Measurements from ENCODE around the gene USF1. TPM values are rescaled to one million over a fixed set of nuclear protein-coding genes. Genes with fewer than 3 reads are reported as not detected.

USF1 gene
- total and polyA plus RNA-seq, 9 of the 15 experiments (the other 6 are each of a cell fraction or from before 2014, with no cell fraction given), result 7.4 to 60.2 (median 54.2) TPM

GRCh38 chr1:161019751-161020495, 25.9 kb downstream of the USF1 start (continued):
- TF ChIP-seq PBX2 (CRISPR knock-in tag; IDR thresholded peaks at IDR 0.05; ENCODE audit: low read depth), result no peak
- peak; percentile 78 for TF ChIP-seq PBX2 (tag; conservative IDR thresholded peaks at IDR 0.05; ENCODE audit: low read depth)
- TF ChIP-seq NFIC (IDR thresholded peaks at IDR 0.05), result 0 out of 2 replicates have a peak, but pooled peaks have one; percentile 2
- 0 out of 2 replicates have a peak, but pooled peaks have one; percentile 23 for TF ChIP-seq ZBTB40 (IDR thresholded peaks at IDR 0.05)
- TF ChIP-seq ZBTB40 (CRISPR knock-in tag; IDR thresholded peaks at IDR 0.05), result no peak
- TF ChIP-seq ZNF551 (CRISPR knock-in tag; IDR thresholded peaks at IDR 0.05), result no peak
- peak; percentile 32 to 33; a peak in 1 of 4 replicates for TF ChIP-seq FOXK2 (conservative IDR thresholded peaks at IDR 0.05 in 1 of 2, IDR thresholded peaks at IDR 0.05 in 1 of 2; ENCODE audit: low read depth in 2 of 2)
- peak; percentile 39 for TF ChIP-seq HDAC3 (IDR thresholded peaks at IDR 0.05; ENCODE audit: borderline replicate concordance, partially characterized antibody)
- peak; percentile 43; the same call in 1 of the 2 replicates for TF ChIP-seq EP300 (IDR thresholded peaks at IDR 0.05; ENCODE audit: low read length)
- TF ChIP-seq MTA3 (IDR thresholded peaks at IDR 0.05; ENCODE audit: borderline replicate concordance), result peak; percentile 21; the same call in 1 of the 2 replicates
- TF ChIP-seq FOXP1 (CRISPR knock-in tag; IDR thresholded peaks at IDR 0.05), result no peak
